Measurements from ENCODE around the gene EDARADD. TPM values are rescaled to one million over a fixed set of nuclear protein-coding genes. Genes with fewer than 3 reads are reported as not detected.
A peak's percentile ranks its signal among the peaks of the same experiment; 100 is the strongest.
"Not testable (repeated sequence)": the region's sequence is repeated elsewhere in the genome, so short reads cannot be mapped to it uniquely, and the experiment has no call there.

EDARADD gene
- total RNA-seq, 1 donor = 1.4 TPM

DNA sequence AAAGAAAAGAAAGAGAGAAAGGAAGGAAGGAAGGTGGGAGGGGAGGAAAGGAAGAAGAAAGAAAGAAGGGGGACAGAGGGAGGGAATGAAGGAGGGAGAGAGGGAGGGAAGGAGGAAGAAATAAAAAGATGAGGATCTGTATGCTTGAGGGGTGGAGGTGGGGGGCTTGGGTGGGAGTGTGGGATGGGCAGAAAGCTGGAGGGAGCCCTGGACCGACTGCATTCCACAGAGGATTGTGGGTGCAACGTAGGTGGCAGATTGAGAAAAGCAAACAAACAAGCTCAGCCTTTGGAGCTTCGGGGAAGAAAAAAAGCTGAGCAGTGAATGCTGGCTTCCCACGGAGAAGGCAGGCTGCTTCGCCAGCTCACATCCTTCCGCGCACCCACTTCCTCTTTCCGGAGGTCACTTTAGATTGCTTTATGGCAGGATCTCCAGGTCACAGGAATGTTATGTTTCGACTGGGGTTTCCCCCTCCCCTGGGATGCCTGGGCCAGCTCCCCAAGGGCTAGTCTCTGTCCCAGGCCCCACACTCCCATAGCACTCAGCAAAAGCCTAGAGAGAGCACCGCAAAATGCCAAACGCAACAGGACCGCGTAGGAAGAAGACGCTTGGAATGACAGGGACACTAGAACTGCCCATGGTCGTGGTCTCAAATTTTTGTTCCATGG lies 109.0 kb downstream of the EDARADD start:
- TF ChIP-seq, protein P1, sequence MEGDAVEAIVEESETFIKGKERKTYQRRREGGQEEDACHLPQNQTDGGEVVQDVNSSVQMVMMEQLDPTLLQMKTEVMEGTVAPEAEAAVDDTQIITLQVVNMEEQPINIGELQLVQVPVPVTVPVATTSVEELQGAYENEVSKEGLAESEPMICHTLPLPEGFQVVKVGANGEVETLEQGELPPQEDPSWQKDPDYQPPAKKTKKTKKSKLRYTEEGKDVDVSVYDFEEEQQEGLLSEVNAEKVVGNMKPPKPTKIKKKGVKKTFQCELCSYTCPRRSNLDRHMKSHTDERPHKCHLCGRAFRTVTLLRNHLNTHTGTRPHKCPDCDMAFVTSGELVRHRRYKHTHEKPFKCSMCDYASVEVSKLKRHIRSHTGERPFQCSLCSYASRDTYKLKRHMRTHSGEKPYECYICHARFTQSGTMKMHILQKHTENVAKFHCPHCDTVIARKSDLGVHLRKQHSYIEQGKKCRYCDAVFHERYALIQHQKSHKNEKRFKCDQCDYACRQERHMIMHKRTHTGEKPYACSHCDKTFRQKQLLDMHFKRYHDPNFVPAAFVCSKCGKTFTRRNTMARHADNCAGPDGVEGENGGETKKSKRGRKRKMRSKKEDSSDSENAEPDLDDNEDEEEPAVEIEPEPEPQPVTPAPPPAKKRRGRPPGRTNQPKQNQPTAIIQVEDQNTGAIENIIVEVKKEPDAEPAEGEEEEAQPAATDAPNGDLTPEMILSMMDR (IDR thresholded peaks at IDR 0.05; ENCODE audit: extremely low read depth, low read depth, low read length) = no peak
- peak overlapping the region; percentile 59 for H3K4me3 ChIP-seq (ENCODE audit: insufficient read depth, low read length)
- no peaks in the 10 kb centered on the region for H3K36me3 ChIP-seq (ENCODE audit: insufficient read depth, low read length)
- no peaks in the 10 kb centered on the region for H4K20me1 ChIP-seq (ENCODE audit: insufficient read depth, low read length)
- no peaks in the 10 kb centered on the region for H3K9me3 ChIP-seq (ENCODE audit: low read depth, low read length)
- H2AFZ ChIP-seq (ENCODE audit: low read length) = peak overlapping the region; percentile 73
- no peaks in the 10 kb centered on the region for H3K79me2 ChIP-seq (ENCODE audit: insufficient read depth, low read length)
- DNase-seq (ENCODE audit: insufficient read length, low spot score, missing footprints) = peak; percentile 86
- H3K27me3 ChIP-seq (ENCODE audit: insufficient read depth, low read length) = no peaks in the 10 kb centered on the region
- H3K4me2 ChIP-seq (ENCODE audit: insufficient read depth, low read length) = peak overlapping the region; percentile 75
- peak overlapping the region; percentile 9 for H3K27ac ChIP-seq (ENCODE audit: low read depth, low read length)
- H3K4me1 ChIP-seq (ENCODE audit: insufficient read depth, low read length) = peaks cover 19% of the 10 kb centered on the region

DNA sequence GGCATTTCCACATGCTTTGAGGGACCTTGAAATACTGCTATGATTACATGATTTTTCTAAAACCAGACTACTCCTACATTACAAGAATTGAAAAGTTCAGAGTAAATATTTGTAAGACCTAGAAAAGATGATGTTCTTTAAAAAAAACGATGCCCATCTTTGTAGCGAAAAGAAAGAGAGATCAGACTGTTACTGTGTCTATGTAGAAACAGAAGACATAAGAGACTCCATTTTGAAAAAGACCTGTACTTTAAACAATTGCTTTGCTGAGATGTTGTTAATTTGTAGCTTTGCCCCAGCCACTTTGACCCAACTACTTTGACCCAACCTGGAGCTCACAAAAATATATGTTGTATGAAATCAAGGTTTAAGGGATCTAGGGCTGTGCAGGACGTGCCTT lies 110.3 kb downstream of the EDARADD start:
- not testable (repeated sequence) for H3K4me2 ChIP-seq (ENCODE audit: insufficient read depth, low read length); H3K79me2 ChIP-seq (ENCODE audit: insufficient read depth, low read length); H3K4me3 ChIP-seq (ENCODE audit: insufficient read depth, low read length); H3K36me3 ChIP-seq (ENCODE audit: insufficient read depth, low read length); H3K27me3 ChIP-seq (ENCODE audit: insufficient read depth, low read length); H4K20me1 ChIP-seq (ENCODE audit: insufficient read depth, low read length); H3K9me3 ChIP-seq (ENCODE audit: low read depth, low read length); H3K27ac ChIP-seq (ENCODE audit: low read depth, low read length); H2AFZ ChIP-seq (ENCODE audit: low read length); DNase-seq (ENCODE audit: insufficient read length, low spot score, missing footprints)
- H3K4me1 ChIP-seq (ENCODE audit: insufficient read depth, low read length) = peaks cover 19% of the 10 kb centered on the region

DNA sequence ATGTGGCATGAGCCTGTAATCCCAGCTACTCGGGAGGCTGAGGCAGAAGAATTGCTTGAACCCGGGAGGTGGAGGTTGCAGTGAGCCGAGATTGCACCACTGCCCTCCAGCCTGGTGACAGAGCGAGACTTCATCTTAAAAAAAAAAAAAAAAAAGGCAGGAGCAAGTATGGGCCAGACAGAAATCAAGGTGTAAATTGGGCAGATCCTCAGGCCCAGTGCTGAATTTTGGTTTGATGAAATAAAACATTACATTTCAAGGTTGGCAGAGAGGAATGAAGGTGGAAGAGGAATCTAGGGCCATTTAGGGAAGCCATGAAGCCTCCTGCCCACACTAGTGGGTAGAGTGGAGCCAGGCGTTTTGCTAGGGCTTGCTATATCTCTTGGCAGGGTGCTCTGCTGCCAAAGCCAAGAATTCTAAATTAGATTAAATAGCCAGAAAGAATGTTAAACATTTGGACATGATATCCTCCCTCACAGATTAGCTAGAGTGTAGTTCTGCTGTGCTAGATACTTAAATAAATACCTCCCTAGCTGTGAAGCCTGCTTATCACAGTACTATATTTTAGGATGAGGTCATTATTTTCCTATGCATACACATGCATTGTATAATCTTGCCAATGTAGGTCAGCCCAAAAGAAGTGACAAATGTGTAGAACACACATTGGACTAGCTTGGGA lies 113.1 kb downstream of the EDARADD start:
- DNase-seq (ENCODE audit: insufficient read length, low spot score, missing footprints) = peak; percentile 30
- H3K79me2 ChIP-seq (ENCODE audit: insufficient read depth, low read length) = no peaks in the 10 kb centered on the region
- H3K9me3 ChIP-seq (ENCODE audit: low read depth, low read length) = no peaks in the 10 kb centered on the region
- H3K4me2 ChIP-seq (ENCODE audit: insufficient read depth, low read length) = no peak overlapping the region
- H3K4me1 ChIP-seq (ENCODE audit: insufficient read depth, low read length) = peaks cover 19% of the 10 kb centered on the region
- no peak overlapping the region for H3K27ac ChIP-seq (ENCODE audit: low read depth, low read length)
- TF ChIP-seq, protein P1 (IDR thresholded peaks at IDR 0.05; ENCODE audit: extremely low read depth, low read depth, low read length) = no peak
- no peaks in the 10 kb centered on the region for H4K20me1 ChIP-seq (ENCODE audit: insufficient read depth, low read length)
- H3K27me3 ChIP-seq (ENCODE audit: insufficient read depth, low read length) = no peaks in the 10 kb centered on the region
- no peaks in the 10 kb centered on the region for H3K36me3 ChIP-seq (ENCODE audit: insufficient read depth, low read length)
- no peak overlapping the region for H3K4me3 ChIP-seq (ENCODE audit: insufficient read depth, low read length)
- H2AFZ ChIP-seq (ENCODE audit: low read length) = no peak overlapping the region

DNA sequence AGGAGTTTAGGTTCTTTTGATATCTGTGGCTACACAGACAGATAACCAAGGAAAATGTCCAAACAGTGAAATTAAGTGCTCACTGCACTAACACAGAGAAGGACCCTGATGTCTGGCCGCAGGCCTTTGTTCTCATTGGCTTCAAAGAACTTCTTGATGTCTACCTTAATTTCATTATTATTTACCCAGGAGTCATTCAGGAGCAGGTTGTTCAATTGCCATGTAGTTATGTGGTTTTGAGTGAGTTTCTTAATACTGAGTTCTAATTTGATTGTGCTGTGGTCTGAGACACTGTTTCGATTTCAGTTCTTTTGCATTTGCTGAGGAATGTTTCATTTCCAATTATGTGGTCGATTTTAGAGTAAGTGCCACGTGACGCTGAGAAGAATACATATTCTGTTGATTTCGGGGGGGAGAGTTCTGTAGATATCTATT lies 114.5 kb downstream of the EDARADD start:
- H2AFZ ChIP-seq (ENCODE audit: low read length) = no peak overlapping the region
- no peak overlapping the region for H3K4me3 ChIP-seq (ENCODE audit: insufficient read depth, low read length)
- DNase-seq (ENCODE audit: insufficient read length, low spot score, missing footprints) = no peak
- no peaks in the 10 kb centered on the region for H3K36me3 ChIP-seq (ENCODE audit: insufficient read depth, low read length)
- TF ChIP-seq, protein P1 (IDR thresholded peaks at IDR 0.05; ENCODE audit: extremely low read depth, low read depth, low read length) = no peak
- H3K27ac ChIP-seq (ENCODE audit: low read depth, low read length) = no peak overlapping the region
- H3K79me2 ChIP-seq (ENCODE audit: insufficient read depth, low read length) = no peaks in the 10 kb centered on the region
- no peak overlapping the region for H3K4me2 ChIP-seq (ENCODE audit: insufficient read depth, low read length)
- H4K20me1 ChIP-seq (ENCODE audit: insufficient read depth, low read length) = no peaks in the 10 kb centered on the region
- H3K27me3 ChIP-seq (ENCODE audit: insufficient read depth, low read length) = no peaks in the 10 kb centered on the region
- no peaks in the 10 kb centered on the region for H3K9me3 ChIP-seq (ENCODE audit: low read depth, low read length)
- peaks cover 8% of the 10 kb centered on the region for H3K4me1 ChIP-seq (ENCODE audit: insufficient read depth, low read length)

Measured in osteoblast (primary cell).